IMR-90 (cell line): ENCODE results near the gene PHC3. TPM values are rescaled to one million over a fixed set of nuclear protein-coding genes. Genes with fewer than 3 reads are reported as not detected.
A peak's percentile ranks its signal among the peaks of the same experiment; 100 is the strongest.

Experiments
- ATAC-seq: fragments of 200-7000 bp; cut with Tn5 transposase; 2 replicates; pipeline ENCODE4 v1.9.1; 2020; ENCODE audit warnings: low read depth, mild to moderate bottlenecking, moderate library complexity
- BruUV-seq: library from RNA; stranded (reverse); fragments of 400-500 nt; replicated peaks from 2 replicates; lab custom pipeline; 2021; lab: Mats Ljungman, UMichigan
- CTCF ChIA-PET: fragments of 300-600 bp; formaldehyde crosslinking; extraction: SDS; loops from one replicate; lab custom pipeline; 2021; ENCODE audit warnings: antibody characterized with exemption; lab: Yijun Ruan, JAX
- POLR2A ChIA-PET: fragments of 300-600 bp; sonication (Branson Sonifier 250); formaldehyde crosslinking; loops from one replicate; lab custom pipeline; 2022; ENCODE audit warnings: antibody characterized with exemption; ENCODE audit not compliant: unreplicated experiment; lab: Charles Lee
- DNase-seq: peaks from one replicate; pipeline ENCODE4 v3.0.0; 2013
- H2AFZ ChIP-seq: replicated peaks from 2 replicates; pipeline ENCODE3; 2013; ENCODE audit warnings: low read length, mild to moderate bottlenecking; ENCODE audit not compliant: poor library complexity
- H2AK5ac ChIP-seq: 2 replicates; pipeline ENCODE4 v1.6.1; 2013; ENCODE audit warnings: low read depth, low read length, inconsistent platforms
- H2AK9ac ChIP-seq: replicated peaks from 2 replicates; pipeline ENCODE3; 2013; ENCODE audit warnings: mild to moderate bottlenecking, low read depth, low read length, moderate library complexity; ENCODE audit not compliant: poor library complexity
- H2BK120ac ChIP-seq: 2 replicates; pipeline ENCODE4 v1.6.1; 2013; ENCODE audit warnings: low read depth, low read length, inconsistent platforms
- H2BK15ac ChIP-seq: 3 replicates; pipeline ENCODE4 v1.6.1; 2013; ENCODE audit warnings: low read depth, low read length, inconsistent platforms
- H2BK20ac ChIP-seq: 2 replicates; pipeline ENCODE4 v1.6.1; 2013; ENCODE audit warnings: low read depth, mild to moderate bottlenecking, inconsistent platforms, low read length, moderate library complexity
- H2BK5ac ChIP-seq: 2 replicates; pipeline ENCODE4 v1.6.1; 2013; ENCODE audit warnings: mild to moderate bottlenecking, low read depth, low read length, inconsistent platforms; ENCODE audit not compliant: poor library complexity, severe bottlenecking
- H3K14ac ChIP-seq: replicated peaks from 2 replicates; pipeline ENCODE4 v1.6.1; 2013; ENCODE audit warnings: low read depth, low read length, inconsistent platforms
- H3K18ac ChIP-seq: 2 replicates; pipeline ENCODE4 v1.6.1; 2013; ENCODE audit warnings: low read depth, low read length, control low read depth
- H3K23ac ChIP-seq: 2 replicates; pipeline ENCODE4 v1.6.1; 2013; ENCODE audit warnings: low read depth, low read length, inconsistent platforms
- H3K27ac ChIP-seq: 2 replicates; pipeline ENCODE4 v1.5.1; 2013; ENCODE audit warnings: mild to moderate bottlenecking, control low read depth, low read length; ENCODE audit not compliant: insufficient read depth
- H3K27me3 ChIP-seq: 2 replicates; pipeline ENCODE4 v1.6.1; 2013; ENCODE audit warnings: low read length; ENCODE audit not compliant: control insufficient read depth, insufficient read depth
- H3K36me3 ChIP-seq: 2 replicates; pipeline ENCODE4 v1.6.1; 2013; ENCODE audit warnings: low read length, mixed read lengths; ENCODE audit not compliant: control insufficient read depth, insufficient read depth
- H3K4ac ChIP-seq: 2 replicates; pipeline ENCODE4 v1.6.1; 2013; ENCODE audit warnings: low read depth, low read length, inconsistent platforms
- H3K4me1 ChIP-seq: 2 replicates; pipeline ENCODE4 v1.6.1; 2013; ENCODE audit warnings: low read length, mixed read lengths; ENCODE audit not compliant: control insufficient read depth, insufficient read depth
- H3K4me2 ChIP-seq: 2 replicates; pipeline ENCODE4 v1.6.1; 2013; ENCODE audit warnings: low read depth, mild to moderate bottlenecking, control low read depth, low read length, moderate library complexity
- H3K4me3 ChIP-seq: 2 replicates; pipeline ENCODE4 v1.5.1; 2013; ENCODE audit warnings: low read depth, mild to moderate bottlenecking, control low read depth, low read length, moderate library complexity; ENCODE audit not compliant: insufficient read depth
- H3K56ac ChIP-seq: 2 replicates; pipeline ENCODE4 v1.6.1; 2013; ENCODE audit warnings: low read length, inconsistent platforms; ENCODE audit not compliant: insufficient read depth; ENCODE audit errors: extremely low read depth
- H3K79me1 ChIP-seq, 2 experiments: 2 replicates each; pipeline ENCODE4 v1.6.1; 2013; ENCODE audit warnings: low read length in 2 of 2, inconsistent platforms in 1 of 2, low read depth in 1 of 2
- H3K9ac ChIP-seq: 2 replicates; pipeline ENCODE4 v1.6.1; 2013; ENCODE audit warnings: low read depth, low read length, control low read depth
- H3K9me1 ChIP-seq: 2 replicates; pipeline ENCODE4 v1.6.1; 2013; ENCODE audit warnings: low read length, inconsistent platforms; ENCODE audit not compliant: insufficient read depth
- H3K9me3 ChIP-seq: 2 replicates; pipeline ENCODE4 v1.6.1; 2013; ENCODE audit warnings: low read length; ENCODE audit not compliant: control insufficient read depth, insufficient read depth
- H4K20me1 ChIP-seq: 2 replicates; pipeline ENCODE4 v1.6.1; 2013; ENCODE audit warnings: low read length, inconsistent platforms; ENCODE audit not compliant: insufficient read depth
- H4K5ac ChIP-seq: 2 replicates; pipeline ENCODE4 v1.6.1; 2013; ENCODE audit warnings: mild to moderate bottlenecking, low read depth, low read length, control low read depth
- H4K8ac ChIP-seq, 2 experiments: 2 replicates each; pipeline ENCODE4 v1.6.1; 2013; ENCODE audit warnings: low read depth in 2 of 2, low read length in 2 of 2, control low read depth in 1 of 2, inconsistent platforms in 1 of 2
- H4K91ac ChIP-seq: 2 replicates; pipeline ENCODE4 v1.6.1; 2013; ENCODE audit warnings: low read depth, low read length, inconsistent platforms; ENCODE audit not compliant: insufficient read depth
- BHLHE40 ChIP-seq: fragments of 150-350 bp; IDR thresholded peaks from 2 replicates; pipeline ENCODE4 v1.6.1; 2016; ENCODE audit warnings: mild to moderate bottlenecking, low read depth, low read length
- CEBPB ChIP-seq: IDR thresholded peaks from 2 replicates; pipeline ENCODE4 v1.6.1; 2012; ENCODE audit warnings: low read depth, low read length, improper control_type of control experiment
- CHD1 ChIP-seq: IDR thresholded peaks from 2 replicates; pipeline ENCODE4 v1.6.1; 2012; ENCODE audit warnings: low read depth, low read length, improper control_type of control experiment
- CTCF ChIP-seq: conservative IDR thresholded peaks from 2 replicates; pipeline ENCODE4 v1.5.1; 2012; ENCODE audit warnings: mild to moderate bottlenecking, low read depth, low read length, improper control_type of control experiment
- MAFK ChIP-seq: IDR thresholded peaks from 2 replicates; pipeline ENCODE4 v1.6.1; 2012; ENCODE audit warnings: low read depth, low read length, improper control_type of control experiment
- MAZ ChIP-seq: IDR thresholded peaks from 2 replicates; pipeline ENCODE4 v1.6.1; 2012; ENCODE audit warnings: low read depth, mild to moderate bottlenecking, low read length, improper control_type of control experiment, moderate library complexity, borderline replicate concordance
- NFE2L2 ChIP-seq: fragments of 150-350 bp; IDR thresholded peaks from 2 replicates; pipeline ENCODE4 v1.6.1; 2016; ENCODE audit warnings: low read depth, mild to moderate bottlenecking, low read length
- POLR2A ChIP-seq: IDR thresholded peaks from 2 replicates; pipeline ENCODE4 v1.6.1; 2012; ENCODE audit warnings: mild to moderate bottlenecking, low read depth, low read length
- RCOR1 ChIP-seq: IDR thresholded peaks from 2 replicates; pipeline ENCODE4 v1.6.1; 2012; ENCODE audit warnings: mild to moderate bottlenecking, low read length, improper control_type of control experiment; ENCODE audit not compliant: insufficient replicate concordance
- SMC3 ChIP-seq: fragments of 150-350 bp; IDR thresholded peaks from 2 replicates; pipeline ENCODE4 v1.6.1; 2016; ENCODE audit warnings: low read depth, mild to moderate bottlenecking, antibody characterized with exemption, low read length, moderate library complexity
- WGBS, 2 experiments: methylation state at CpG; one replicate each; pipeline versions ENCODE4 v1.1.5 to v1.1.7; 2013; ENCODE audit warnings: missing lambda C conversion rate in 2 of 2; ENCODE audit not compliant: insufficient read length in 1 of 2; ENCODE audit errors: extremely low coverage in 2 of 2; 5-methylcytosine and 5-hydroxymethylcytosine counted together
- dilution Hi-C: fragments of 300-500 bp; cut with HindIII; formaldehyde crosslinking; loops from one replicate; pipeline ENCODE4 v1.14.3; 2018; ENCODE audit warnings: low sequenced_read_pairs; ENCODE audit not compliant: unreplicated experiment
- in situ Hi-C: fragments of 300-500 bp; cut with MboI; formaldehyde crosslinking; loops from 3 replicates; pipeline ENCODE4 v1.14.3; 2019; ENCODE audit warnings: low sequenced_read_pairs, inconsistent platforms, mixed read lengths
- intact Hi-C: fragments of 100-400 bp; cut with micrococcal nuclease; formaldehyde crosslinking; loops from 2 replicates; pipeline ENCODE4 v1.10.0; 2022
- polyA plus RNA-seq, 3 experiments: library from polyadenylated mRNA; depleted of rRNA; stranded (reverse); fragments of >200 nt; gene quantifications; 2 replicates each; pipeline ENCODE4 v1.2.3, GENCODE V29; 2012; ENCODE audit warnings: low replicate concordance in 1 of 3
- total RNA-seq: library from RNA; depleted of rRNA; stranded (reverse); fragments of >200 nt; gene quantifications from 2 replicates; pipeline ENCODE4 v1.2.3, GENCODE V29; 2012
- TF ChIP-seq, protein P1 (sequence below): fragments of 150-350 bp; IDR thresholded peaks from 2 replicates; pipeline ENCODE4 v1.6.1; 2017; ENCODE audit warnings: mild to moderate bottlenecking, antibody characterized with exemption, low read length, low read depth

The PHC3 gene
- total and polyA plus RNA-seq, 2 of the 4 experiments (the other 2 are of a cell fraction) = 18.3 to 26.3 TPM

DNA sequence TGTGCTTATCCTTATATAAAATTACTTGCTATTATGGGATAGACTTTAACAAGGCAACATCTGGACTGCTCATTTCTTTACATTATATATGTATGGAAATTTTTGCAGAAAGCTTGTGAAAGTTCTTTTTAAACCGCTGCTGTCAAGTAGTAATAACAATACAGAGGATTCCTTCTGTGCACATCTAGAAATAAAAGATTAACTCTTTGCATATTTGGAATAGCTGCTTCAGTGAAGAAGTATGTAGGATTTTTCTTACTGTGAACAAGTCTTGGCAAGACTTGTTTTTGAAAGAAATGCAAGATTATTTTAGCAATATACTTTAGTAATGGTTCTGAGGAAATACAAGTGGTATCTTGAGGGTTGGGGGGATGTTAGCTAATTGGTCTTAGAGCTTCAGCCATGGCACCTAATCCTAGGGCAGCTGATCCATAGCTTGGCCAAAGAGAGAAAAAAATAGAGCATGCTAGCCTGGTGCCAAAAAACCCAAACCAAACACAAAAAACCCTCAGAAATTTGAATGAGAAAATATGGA, 45.0 kb upstream of the PHC3 start:
- TF ChIP-seq CEBPB (no peak), RCOR1 (no peak), BHLHE40 (no peak), MAFK (no peak), CTCF (no peak), CHD1 (no peak), SMC3 (no peak), MAZ (no peak), POLR2A (no peak), NFE2L2 (no peak)
- TF ChIP-seq, protein P1, sequence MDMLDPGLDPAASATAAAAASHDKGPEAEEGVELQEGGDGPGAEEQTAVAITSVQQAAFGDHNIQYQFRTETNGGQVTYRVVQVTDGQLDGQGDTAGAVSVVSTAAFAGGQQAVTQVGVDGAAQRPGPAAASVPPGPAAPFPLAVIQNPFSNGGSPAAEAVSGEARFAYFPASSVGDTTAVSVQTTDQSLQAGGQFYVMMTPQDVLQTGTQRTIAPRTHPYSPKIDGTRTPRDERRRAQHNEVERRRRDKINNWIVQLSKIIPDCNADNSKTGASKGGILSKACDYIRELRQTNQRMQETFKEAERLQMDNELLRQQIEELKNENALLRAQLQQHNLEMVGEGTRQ = no peak
- peak overlapping the region; percentile 59 for H3K9ac ChIP-seq

More for the DNA sequence above, 45.0 kb upstream of the PHC3 start:
- Histone ChIP-seq H4K8ac (peak overlapping the region; percentile 30 to 84; a peak in 3 of 4 replicates), H3K79me1 (peaks cover 10 to 50% of the 10 kb centered on the region in 2 experiments; a peak in 3 of 4 replicates), H2AK5ac (peak overlapping the region; percentile 60; the same call in 1 of the 2 replicates), H2BK120ac (peak overlapping the region; percentile 95), H4K5ac (peak overlapping the region; percentile 96), H3K9me3 (no peaks in the 10 kb centered on the region), H3K4me1 (peaks cover 24% of the 10 kb centered on the region), H3K14ac (peak overlapping the region; percentile 89), H2BK5ac (peak overlapping the region; percentile 94), H3K27ac (peak overlapping the region; percentile 83), H3K4ac (peak overlapping the region; percentile 89), H2BK15ac (peak overlapping the region; percentile 72; the same call in 2 of the 3 replicates), H2AK9ac (no peak overlapping the region), H4K20me1 (peaks cover 11% of the 10 kb centered on the region), H3K4me2 (peak overlapping the region; percentile 85), H3K18ac (peak overlapping the region; percentile 92), H3K23ac (peak overlapping the region; percentile 89), H4K91ac (peak overlapping the region; percentile 80), H2AFZ (no peak overlapping the region), H3K27me3 (no peaks in the 10 kb centered on the region), H3K4me3 (no peak overlapping the region), H3K36me3 (no peaks in the 10 kb centered on the region), H3K9me1 (peaks cover 4% of the 10 kb centered on the region; the same call in 1 of the 2 replicates), H2BK20ac (peak overlapping the region; percentile 82), H3K56ac (peak overlapping the region; percentile 69; the same call in 1 of the 2 replicates)
- dilution Hi-C loops (no loop called here), in situ Hi-C loops (no loop called here), intact Hi-C loops (loop anchor here (5.0 kb wide), 1 partner anchor 46 kb away; no protein-coding TSS in a partner anchor)
- peak; percentile 51 for DNase-seq
- POLR2A ChIA-PET = no interaction called here
- ATAC-seq = 0 out of 2 replicates have a peak, but pooled peaks have one; percentile 5
- BruUV-seq = no TSS peak
- CTCF ChIA-PET = no interaction called here
- no CpG with 5 or more reads among the region's 1 CpG for WGBS, 2 experiments
